Dermis blood vessel endothelial cell (primary cell): ENCODE measurements around the gene ZNF629. TPM values are rescaled to one million over a fixed set of nuclear protein-coding genes. Genes with fewer than 3 reads are reported as not detected.
"Not testable (repeated sequence)": the region's sequence is repeated elsewhere in the genome, so short reads cannot be mapped to it uniquely, and the experiment has no call there.

Source experiments
- DNase-seq: peaks from one replicate; pipeline ENCODE4 v3.0.0; 2010
- total RNA-seq: library from RNA; depleted of rRNA; stranded (reverse); fragments of >200 nt; gene quantifications from 2 replicates; pipeline ENCODE4 v1.2.3, GENCODE V29; 2014

The ZNF629 gene
- 6.1 and 8.4 TPM in 2 replicates for total RNA-seq

- DNase-seq: peak; percentile 66
Measured at GRCh38 chr16:30786936-30787612, at the start of gene ZNF629. Gene ZNF629, minus strand, starts transcription at chr16:30787205. Its CDS starts 2,723 bp downstream, at chr16:30784482.

DNA sequence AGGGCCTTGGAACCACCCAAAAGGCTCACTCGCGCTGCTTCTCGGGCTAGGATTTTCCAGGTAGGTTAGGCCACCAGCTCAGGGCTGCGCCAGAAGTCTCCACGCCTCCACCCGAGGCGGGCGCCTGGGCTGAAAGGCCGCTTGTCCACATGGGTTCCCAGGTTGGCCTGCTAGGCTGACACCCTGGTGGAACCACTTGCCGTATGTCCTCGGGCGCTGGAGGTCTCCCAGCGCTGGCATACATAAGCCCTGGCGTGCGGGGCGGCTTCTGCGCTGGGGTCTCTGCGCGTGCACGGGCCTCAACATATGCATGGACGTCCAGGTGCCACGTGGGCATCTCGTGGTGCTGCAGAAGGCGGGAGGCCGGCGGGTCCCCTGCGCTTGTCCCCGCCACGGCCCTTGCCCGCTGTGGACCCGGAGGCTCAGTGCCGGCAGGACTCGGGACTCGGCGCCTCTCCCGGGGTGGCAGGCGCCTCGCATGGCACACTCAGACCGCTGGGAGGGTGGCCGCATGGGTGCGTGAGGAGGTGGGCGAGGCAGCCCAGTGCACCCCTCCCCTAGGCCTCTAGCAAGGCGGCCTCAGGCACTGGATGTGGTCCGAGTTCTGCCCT is 47.2 kb upstream of the ZNF629 start:
- DNase-seq: no peak

DNA sequence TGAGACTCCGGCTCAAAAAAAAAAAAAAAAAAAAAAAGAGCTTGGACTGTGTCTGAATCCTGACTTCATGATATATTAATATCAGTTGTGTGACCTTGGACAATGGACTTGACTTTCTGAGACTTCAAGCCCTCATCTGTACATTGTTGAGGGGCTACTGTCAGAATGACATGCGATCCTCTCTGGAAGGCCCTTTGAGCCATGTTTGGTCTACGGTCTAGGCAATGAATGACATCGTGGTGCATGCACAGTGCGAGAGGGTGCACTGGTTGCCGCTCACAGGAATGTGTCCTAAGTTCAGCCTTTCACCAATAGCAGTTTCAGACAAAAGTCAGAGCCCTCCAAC is 43.0 kb upstream of the ZNF629 start:
- no peak for DNase-seq

DNA sequence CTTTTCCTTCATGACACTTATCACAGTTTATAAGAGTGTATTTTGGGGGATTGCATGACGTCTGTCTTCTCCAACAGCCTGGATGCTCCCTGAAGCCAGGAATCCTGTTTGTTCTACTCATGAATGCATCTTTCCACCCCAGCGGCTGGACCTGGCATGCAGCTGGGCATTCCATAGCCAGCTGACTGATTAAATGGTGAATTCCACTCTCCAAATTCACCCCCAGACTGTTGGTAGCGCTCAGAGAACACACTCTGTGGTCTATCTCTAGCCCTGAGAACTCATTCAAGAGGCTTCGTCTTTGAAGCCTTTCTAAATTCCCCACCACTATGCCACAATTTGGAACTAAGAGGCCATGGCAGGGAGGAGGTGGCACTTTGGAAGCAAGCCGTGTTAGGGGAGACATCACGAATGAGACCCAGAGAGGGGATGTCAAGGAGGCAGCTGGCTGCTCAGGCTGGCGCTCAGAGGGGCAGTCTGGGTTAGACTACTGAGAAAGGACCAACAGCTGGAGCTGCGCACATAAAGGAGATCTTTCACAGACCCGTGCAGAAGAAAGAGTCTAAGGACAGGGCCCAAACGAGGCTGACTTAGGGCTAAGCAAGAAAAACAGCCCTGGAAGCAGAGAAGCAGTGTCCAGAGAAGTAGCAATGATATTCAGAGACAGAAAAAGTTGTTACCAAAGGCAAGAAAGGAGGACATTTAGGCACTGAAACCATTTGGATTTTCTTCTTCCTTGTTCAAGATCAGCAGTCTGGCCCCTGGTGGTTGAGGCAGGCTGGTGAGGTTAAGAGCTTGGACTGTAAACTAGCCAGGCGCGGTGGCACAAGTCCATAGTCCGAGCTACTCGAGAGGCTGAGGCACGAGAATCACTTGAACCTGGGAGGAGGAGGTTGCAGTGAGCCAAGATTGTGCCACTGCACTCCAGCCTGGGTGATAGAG is 42.4 kb upstream of the ZNF629 start:
- no peak for DNase-seq

GRCh38 chr16:30821891-30822290 is 34.9 kb upstream of the ZNF629 start:
- no peak for DNase-seq

DNA sequence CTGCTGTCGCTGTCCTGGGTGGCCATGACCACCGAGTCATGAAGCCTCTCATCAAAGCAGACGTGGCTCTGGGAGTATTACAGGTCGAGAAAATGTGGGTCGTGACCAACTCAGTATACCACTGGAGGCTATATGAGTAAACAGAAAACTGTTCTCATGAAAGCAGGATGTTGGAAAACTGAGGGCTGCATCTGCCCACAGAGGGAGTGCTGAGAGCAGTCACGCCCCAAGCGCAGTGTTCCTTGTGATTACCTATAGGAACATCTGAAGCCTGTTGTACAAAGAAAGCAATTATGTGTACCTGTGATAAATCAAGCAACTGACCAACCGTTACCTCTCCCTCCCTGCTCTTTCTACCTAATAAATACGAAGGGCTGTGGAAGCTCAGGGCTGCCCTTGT is 34.4 kb upstream of the ZNF629 start:
- not testable (repeated sequence) for DNase-seq

GRCh38 chr16:30820952-30821421 is 34.0 kb upstream of the ZNF629 start:
- DNase-seq: no peak

DNA sequence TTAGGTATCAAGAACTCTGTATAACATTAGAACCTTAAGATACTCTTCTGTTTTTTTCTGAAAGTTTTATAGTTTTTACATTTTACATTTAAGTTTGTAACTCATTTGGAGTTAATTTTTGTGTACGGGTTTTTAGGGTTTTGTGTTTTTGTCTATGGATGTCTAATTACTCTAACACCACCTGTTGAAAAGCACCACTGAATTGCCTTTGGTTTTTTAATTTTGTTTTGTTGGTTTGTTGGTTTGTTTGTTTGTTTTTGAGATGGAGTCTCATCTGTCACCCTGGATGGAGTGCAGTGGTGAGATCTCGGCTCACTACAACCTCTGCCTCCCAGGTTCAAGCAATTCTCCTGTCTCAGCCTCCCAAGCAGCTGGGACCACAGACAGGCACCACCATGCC is 29.8 kb upstream of the ZNF629 start:
- DNase-seq: no peak

DNA sequence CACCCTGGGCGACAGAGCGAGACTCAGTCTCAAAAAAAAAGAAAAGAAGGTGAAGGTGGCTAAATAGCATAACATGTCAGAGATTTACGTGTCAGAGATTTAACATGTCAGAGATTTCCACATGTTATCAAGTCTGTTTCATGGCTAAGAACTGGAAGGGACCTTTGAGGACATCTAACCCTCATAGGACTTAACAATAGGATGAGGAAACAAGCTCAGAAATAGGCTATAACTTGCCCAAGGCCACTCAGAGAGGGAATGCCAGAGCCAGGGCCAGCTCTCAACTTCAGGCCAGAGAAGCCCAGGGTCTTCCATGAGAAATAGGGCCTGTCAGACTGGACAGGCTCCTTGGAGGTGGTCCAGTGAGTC is 26.8 kb upstream of the ZNF629 start:
- DNase-seq: no peak

DNA sequence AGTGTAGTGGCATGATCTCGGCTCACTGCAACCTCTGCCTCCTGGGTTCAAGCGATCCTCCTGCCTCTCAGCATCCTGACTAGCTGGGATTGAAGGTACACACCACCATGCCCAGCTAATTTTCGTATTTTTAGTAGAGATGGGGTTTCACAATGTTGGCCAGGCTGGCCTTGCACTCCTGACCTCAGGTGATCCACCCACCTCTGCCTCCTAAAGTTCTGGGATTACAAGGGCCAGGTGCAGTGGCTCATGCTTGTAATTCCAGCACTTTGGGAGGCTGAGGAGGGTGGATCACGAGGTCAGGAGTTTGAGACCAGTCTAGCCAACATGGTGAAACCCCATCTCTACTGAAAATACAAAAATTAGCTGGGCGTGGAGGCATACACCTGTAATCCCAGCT is 22.7 kb upstream of the ZNF629 start:
- not testable (repeated sequence) for DNase-seq

DNA sequence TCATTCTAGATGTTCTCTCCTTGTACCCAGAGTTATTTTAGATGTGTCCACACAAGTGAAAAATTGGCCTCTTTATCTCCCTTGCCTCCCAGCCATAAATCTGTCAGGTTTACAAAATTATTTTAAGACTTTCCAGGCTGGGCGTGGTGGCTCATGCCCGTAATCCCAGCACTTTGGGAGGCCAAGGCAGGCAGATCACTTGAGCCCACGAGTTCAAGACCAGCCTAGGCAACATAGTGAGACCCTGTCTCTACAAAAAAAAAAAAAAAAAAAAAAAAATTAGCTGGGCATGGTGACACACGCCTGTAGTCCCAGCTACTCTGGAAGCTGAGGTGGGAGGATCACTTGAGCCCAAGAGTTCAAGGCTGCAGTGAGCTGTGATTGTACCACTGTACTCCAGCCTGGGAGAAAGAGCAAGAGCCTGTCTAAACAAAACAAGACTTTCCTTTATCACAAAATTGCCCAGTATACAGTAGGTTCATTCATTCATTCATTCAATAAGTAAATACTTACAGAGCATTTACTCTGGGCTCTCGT is 22.0 kb upstream of the ZNF629 start:
- DNase-seq: not testable (repeated sequence)

GRCh38 chr16:30808146-30808545 is 21.1 kb upstream of the ZNF629 start:
- DNase-seq: no peak

GRCh38 chr16:30805370-30806169 is 18.6 kb upstream of the ZNF629 start:
- peak; percentile 85 for DNase-seq

GRCh38 chr16:30805056-30805369 is 18.0 kb upstream of the ZNF629 start:
- no peak for DNase-seq

DNA sequence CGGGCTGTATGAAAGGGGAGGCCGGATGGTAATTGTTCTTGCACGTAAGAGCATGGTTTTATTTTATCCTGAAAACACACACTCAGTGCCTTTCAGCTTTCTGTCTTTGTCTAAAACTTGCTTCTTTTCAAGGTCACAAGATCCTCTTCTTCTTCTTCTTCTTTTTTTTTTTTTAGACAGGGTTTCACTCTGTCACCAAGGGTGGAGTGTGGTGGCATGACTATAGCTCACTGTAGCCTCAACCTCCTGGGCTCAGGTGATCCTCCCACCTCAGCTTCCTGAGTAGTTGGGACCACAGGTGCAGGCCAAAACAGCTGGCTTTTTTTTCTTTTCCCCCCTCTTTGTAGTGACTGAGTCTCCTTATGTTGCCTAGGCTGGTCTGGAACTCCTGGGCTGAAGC is 15.9 kb upstream of the ZNF629 start:
- no peak for DNase-seq

DNA sequence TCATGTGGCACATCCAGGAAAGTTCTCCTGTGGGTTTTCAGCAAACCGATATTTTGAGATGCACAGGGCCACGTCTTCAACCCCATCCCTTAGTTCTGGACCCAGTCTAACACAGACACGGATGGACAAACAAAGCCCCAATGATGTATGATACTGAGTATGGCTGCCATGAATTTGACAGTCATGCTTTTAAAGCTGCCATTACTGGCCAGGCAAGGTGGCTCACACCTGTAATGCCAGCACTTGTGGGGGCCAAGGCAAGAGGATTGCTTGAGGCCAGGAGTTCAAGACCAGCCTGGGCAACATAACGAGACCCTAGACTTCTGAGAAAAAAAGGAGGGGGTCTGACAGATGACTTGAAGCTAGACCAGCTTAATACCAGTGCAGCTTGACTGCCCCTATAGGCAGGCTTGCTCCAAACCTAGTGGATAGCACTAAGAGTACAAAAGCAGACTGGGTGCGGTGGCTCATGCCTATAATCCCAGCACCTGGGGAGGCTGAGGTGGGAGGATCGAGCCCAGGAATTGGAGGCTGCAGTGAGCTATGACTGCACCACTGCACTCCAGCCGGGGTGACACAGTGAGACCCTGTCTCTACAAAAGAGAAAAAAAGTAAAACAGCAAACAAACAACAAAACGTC is 10.8 kb upstream of the ZNF629 start:
- no peak for DNase-seq

- DNase-seq: no peak
Measured at GRCh38 chr16:30794634-30795033, 7.6 kb upstream of the ZNF629 start.

- DNase-seq: no peak
Measured at GRCh38 chr16:30793508-30794069, 6.6 kb upstream of the ZNF629 start.

DNA sequence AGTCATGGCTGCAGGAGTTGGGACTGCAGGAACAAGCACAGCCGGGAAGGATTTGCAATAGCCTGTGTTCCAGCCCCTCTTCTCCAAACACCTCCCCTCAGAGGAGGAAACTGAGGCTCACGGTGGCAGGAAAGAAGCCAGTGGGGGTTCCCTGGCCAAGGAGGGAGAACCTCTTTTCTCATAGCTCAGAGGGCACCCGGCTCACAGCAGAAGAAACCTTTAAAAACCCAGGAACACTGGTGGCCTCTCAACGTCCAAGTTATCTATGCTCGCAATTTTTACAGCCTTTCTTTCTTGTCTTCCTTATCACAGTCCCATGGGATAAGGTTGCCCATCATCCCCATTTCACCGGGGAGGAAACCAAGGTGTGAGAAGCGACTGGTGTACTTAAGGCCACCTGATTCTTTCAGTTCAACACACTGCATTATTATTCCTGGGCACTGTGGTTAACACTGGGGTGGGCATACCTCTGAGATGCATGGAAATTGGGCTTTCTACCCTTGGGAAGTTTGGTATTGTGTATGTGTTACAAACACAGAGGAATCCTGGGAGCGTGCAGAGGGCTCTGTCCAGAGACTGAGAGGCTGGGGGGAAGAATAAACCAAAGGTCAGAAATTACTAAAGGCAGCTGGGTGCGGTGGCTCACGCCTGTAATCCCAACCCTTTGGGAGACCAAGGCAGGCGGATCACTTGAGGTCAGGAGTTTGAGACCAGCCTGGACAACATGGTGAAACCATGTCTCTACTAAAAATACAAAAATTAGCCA is 791 bp upstream of the ZNF629 start:
- peak; percentile 50 for DNase-seq

- DNase-seq: peak; percentile 65
Measured at GRCh38 chr16:30786115-30786935, 680 bp downstream of the ZNF629 start.
